ENCODE measurements around the gene TMEM30B.

DNA sequence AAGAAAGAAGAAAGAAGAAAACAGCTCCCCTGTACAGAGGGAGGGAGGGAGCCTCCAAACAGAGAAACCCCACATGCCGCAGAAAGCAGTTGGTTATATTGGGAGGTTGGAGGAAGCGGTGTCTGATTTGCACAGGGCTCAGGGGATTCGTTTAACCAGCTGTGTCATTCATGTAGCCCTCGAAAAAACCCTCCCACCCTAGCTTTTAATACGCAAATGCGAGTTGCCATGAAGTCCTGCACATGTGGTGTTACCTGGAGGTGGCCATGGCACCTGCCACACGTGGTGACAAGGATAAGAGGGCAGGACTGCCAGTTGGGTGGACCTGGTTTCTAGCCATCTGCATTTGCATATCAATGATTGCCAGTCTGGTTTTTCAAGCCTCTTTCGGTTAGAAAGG is 40.9 kb downstream of the TMEM30B start:
- TF ChIP-seq, protein P1, sequence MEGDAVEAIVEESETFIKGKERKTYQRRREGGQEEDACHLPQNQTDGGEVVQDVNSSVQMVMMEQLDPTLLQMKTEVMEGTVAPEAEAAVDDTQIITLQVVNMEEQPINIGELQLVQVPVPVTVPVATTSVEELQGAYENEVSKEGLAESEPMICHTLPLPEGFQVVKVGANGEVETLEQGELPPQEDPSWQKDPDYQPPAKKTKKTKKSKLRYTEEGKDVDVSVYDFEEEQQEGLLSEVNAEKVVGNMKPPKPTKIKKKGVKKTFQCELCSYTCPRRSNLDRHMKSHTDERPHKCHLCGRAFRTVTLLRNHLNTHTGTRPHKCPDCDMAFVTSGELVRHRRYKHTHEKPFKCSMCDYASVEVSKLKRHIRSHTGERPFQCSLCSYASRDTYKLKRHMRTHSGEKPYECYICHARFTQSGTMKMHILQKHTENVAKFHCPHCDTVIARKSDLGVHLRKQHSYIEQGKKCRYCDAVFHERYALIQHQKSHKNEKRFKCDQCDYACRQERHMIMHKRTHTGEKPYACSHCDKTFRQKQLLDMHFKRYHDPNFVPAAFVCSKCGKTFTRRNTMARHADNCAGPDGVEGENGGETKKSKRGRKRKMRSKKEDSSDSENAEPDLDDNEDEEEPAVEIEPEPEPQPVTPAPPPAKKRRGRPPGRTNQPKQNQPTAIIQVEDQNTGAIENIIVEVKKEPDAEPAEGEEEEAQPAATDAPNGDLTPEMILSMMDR (IDR thresholded peaks at IDR 0.05): no peak
- TF ChIP-seq POLR2A (IDR thresholded peaks at IDR 0.05) (no peak), EP300 (IDR thresholded peaks at IDR 0.05) (no peak)
